Stimulated activated CD8-positive, alpha-beta memory T cell treated with anti-CD3 and anti-CD28 coated beads, Interleukin-4, amount 100 ng/mL, for 4 hours (primary cell): Measurements from ENCODE around the gene HUS1.
"Not testable (repeated sequence)": the region's sequence is repeated elsewhere in the genome, so short reads cannot be mapped to it uniquely, and the experiment has no call there.

ENCODE experiments used
- DNase-seq, 2 donors: peaks; one replicate each; pipeline ENCODE4 v3.0.0-alpha.2; 2020; ENCODE audit warnings: low read depth in 2 of 2, low spot score in 1 of 2

HUS1 gene

GRCh38 chr7:47980648-47981047 is 1.2 kb upstream of the HUS1 start:
- not testable (repeated sequence) for DNase-seq

- no peak for DNase-seq
Observed at GRCh38 chr7:47979832-47980181, 392 bp upstream of the HUS1 start.

- no peak for DNase-seq
Observed at GRCh38 chr7:47978790-47979144, 648 bp downstream of the HUS1 start.

- DNase-seq = no peak
Observed at GRCh38 chr7:47973739-47974138, 5.7 kb downstream of the HUS1 start.

- DNase-seq = no peak
Observed at GRCh38 chr7:47970761-47971160, 8.7 kb downstream of the HUS1 start.

- DNase-seq = no peak
Observed at GRCh38 chr7:47968847-47969774, 10.3 kb downstream of the HUS1 start.

- no peak for DNase-seq
Observed at GRCh38 chr7:47967708-47968107, 11.7 kb downstream of the HUS1 start.

- no peak for DNase-seq
Observed at GRCh38 chr7:47967123-47967522, 12.3 kb downstream of the HUS1 start.

GRCh38 chr7:47965456-47965855 is 14.0 kb downstream of the HUS1 start:
- no peak for DNase-seq

GRCh38 chr7:47962262-47962661 is 17.2 kb downstream of the HUS1 start:
- no peak for DNase-seq

GRCh38 chr7:47957156-47957555 is 22.3 kb downstream of the HUS1 start:
- no peak for DNase-seq

GRCh38 chr7:47956220-47956619 is 23.2 kb downstream of the HUS1 start:
- no peak for DNase-seq

- DNase-seq = no peak
Observed at GRCh38 chr7:47954231-47954911, 25.0 kb downstream of the HUS1 start.

GRCh38 chr7:47953822-47954221 is 25.6 kb downstream of the HUS1 start:
- no peak for DNase-seq

GRCh38 chr7:47952224-47952623 is 27.2 kb downstream of the HUS1 start:
- no peak for DNase-seq

- no peak for DNase-seq
Observed at GRCh38 chr7:47951374-47951773, 28.0 kb downstream of the HUS1 start.

- no peak for DNase-seq
Observed at GRCh38 chr7:47950714-47951113, 28.7 kb downstream of the HUS1 start.

GRCh38 chr7:47949703-47950102 is 29.7 kb downstream of the HUS1 start:
- DNase-seq = no peak

GRCh38 chr7:47948141-47948790 is 31.1 kb downstream of the HUS1 start, which contains the start of gene PKD1L1:
PKD1L1 (minus strand) TSS chr7:47948466; CDS start chr7:47948440, 26 bp downstream.
- DNase-seq = no peak

GRCh38 chr7:47947355-47947749 is 32.1 kb downstream of the HUS1 start:
- no peak for DNase-seq

GRCh38 chr7:47946581-47947354 is 32.6 kb downstream of the HUS1 start:
- DNase-seq = no peak
